Liver (tissue), 9 donors: ENCODE measurements around the gene SNF8. TPM values are rescaled to one million over a fixed set of nuclear protein-coding genes. Genes with fewer than 3 reads are reported as not detected.

ENCODE experiments used
- DNase-seq: peaks from one replicate; pipeline ENCODE4 v3.0.0-alpha.2; 2017; ENCODE audit warnings: low spot score
- H3K27ac ChIP-seq, 2 donors: one replicate each; pipeline ENCODE4 v1.7.0; 2013; ENCODE audit warnings: inconsistent platforms in 2 of 2, low read length in 2 of 2, control low read depth in 1 of 2, low read depth in 1 of 2, mild to moderate bottlenecking in 1 of 2
- H3K27me3 ChIP-seq, 4 donors: one replicate each; pipeline versions ENCODE4 v1.6.1 to v1.7.0; 2013; ENCODE audit warnings: low read length in 3 of 4, inconsistent platforms in 1 of 4, mild to moderate bottlenecking in 1 of 4, moderate library complexity in 1 of 4; ENCODE audit not compliant: control insufficient read depth in 4 of 4, insufficient read depth in 4 of 4
- H3K36me3 ChIP-seq, 4 donors: one replicate each; pipeline versions ENCODE4 v1.6.1 to v1.7.0; 2013; ENCODE audit warnings: low read length in 3 of 4, mild to moderate bottlenecking in 3 of 4, low read depth in 1 of 4, moderate library complexity in 1 of 4; ENCODE audit not compliant: control insufficient read depth in 4 of 4, insufficient read depth in 3 of 4
- H3K4me1 ChIP-seq, 4 donors: one replicate each; pipeline versions ENCODE4 v1.6.1 to v1.7.0; 2013; ENCODE audit warnings: low read length in 3 of 4, mild to moderate bottlenecking in 3 of 4, moderate library complexity in 1 of 4; ENCODE audit not compliant: control insufficient read depth in 4 of 4, insufficient read depth in 4 of 4
- H3K4me3 ChIP-seq, 3 donors: one replicate each; pipeline versions ENCODE4 v1.6.1 to v1.7.0; 2013; ENCODE audit warnings: low read length in 3 of 3, control low read depth in 1 of 3, low read depth in 1 of 3, mild to moderate bottlenecking in 1 of 3
- H3K9ac ChIP-seq, 2 donors: one replicate each; pipeline ENCODE4 v1.7.0; 2013; ENCODE audit warnings: low read length in 2 of 2, mild to moderate bottlenecking in 2 of 2, moderate library complexity in 2 of 2, control low read depth in 1 of 2, low read depth in 1 of 2
- H3K9me3 ChIP-seq, 4 donors: one replicate each; pipeline versions ENCODE4 v1.6.1 to v1.7.0; 2013; ENCODE audit warnings: low read length in 3 of 4; ENCODE audit not compliant: control insufficient read depth in 4 of 4
- EGR1 ChIP-seq, 2 donors: IDR thresholded peaks; 2 replicates each; pipeline ENCODE4 v1.6.1; 2016 to 2018; ENCODE audit warnings: antibody characterized with exemption in 2 of 2, low read depth in 2 of 2
- GABPA ChIP-seq, 2 donors: IDR thresholded peaks in 1 of 2; conservative IDR thresholded peaks in 1 of 2; 2 replicates each; pipeline ENCODE4 v1.6.1; 2016; ENCODE audit warnings: antibody characterized with exemption in 2 of 2, mild to moderate bottlenecking in 1 of 2, moderate library complexity in 1 of 2
- HNF4A ChIP-seq, 2 donors: conservative IDR thresholded peaks; 2 replicates each; pipeline ENCODE4 v1.6.1; 2016; ENCODE audit warnings: antibody characterized with exemption in 2 of 2, mild to moderate bottlenecking in 2 of 2
- HNF4G ChIP-seq: IDR thresholded peaks from 2 replicates; pipeline ENCODE4 v1.6.1; 2016; ENCODE audit warnings: antibody characterized with exemption
- JUND ChIP-seq, 2 donors: IDR thresholded peaks; 2 replicates each; pipeline ENCODE4 v1.6.1; 2016; ENCODE audit warnings: antibody characterized with exemption in 2 of 2
- NR2F2 ChIP-seq: IDR thresholded peaks from 2 replicates; pipeline ENCODE4 v1.6.1; 2016; ENCODE audit warnings: antibody characterized with exemption
- RAD21 ChIP-seq, 2 donors: IDR thresholded peaks; 2 replicates each; pipeline ENCODE4 v1.6.1; 2016; ENCODE audit warnings: antibody characterized with exemption in 2 of 2, mild to moderate bottlenecking in 2 of 2
- RXRA ChIP-seq, 2 donors: IDR thresholded peaks; 2 replicates each; pipeline ENCODE4 v1.6.1; 2017 to 2018; ENCODE audit warnings: antibody characterized with exemption in 2 of 2, mild to moderate bottlenecking in 1 of 2
- SP1 ChIP-seq: IDR thresholded peaks from 2 replicates; pipeline ENCODE4 v1.6.1; 2018; ENCODE audit warnings: antibody characterized with exemption, mild to moderate bottlenecking
- TAF1 ChIP-seq: conservative IDR thresholded peaks from 2 replicates; pipeline ENCODE4 v1.6.1; 2016; ENCODE audit warnings: antibody characterized with exemption, mild to moderate bottlenecking
- YY1 ChIP-seq: IDR thresholded peaks from 2 replicates; pipeline ENCODE4 v1.6.1; 2016; ENCODE audit warnings: antibody characterized with exemption, mild to moderate bottlenecking
- WGBS: extraction: QIAGEN DNeasy Blood & Tissue Kit; methylation state at CpG from one replicate; pipeline ENCODE4 v1.1.7; 2013; 5-methylcytosine and 5-hydroxymethylcytosine counted together
- polyA plus RNA-seq, 2 donors: library from polyadenylated mRNA; stranded (reverse) in 1 of 2; unstranded in 1 of 2; fragments of 200-250 nt in 1 of 2; fragments of >200 nt in 1 of 2; fragmentation: Nextera tagmentation in 1 of 2; extraction: Ambion mirVana in 1 of 2; gene quantifications; one replicate each; pipeline versions ENCODE4 v1.2.1 to v1.2.3, GENCODE V29; 2013 to 2015
- total RNA-seq, 2 donors: library from RNA; depleted of rRNA; stranded (reverse); fragments of >200 nt; gene quantifications; one replicate each; pipeline ENCODE4 v1.2.3, GENCODE V29; 2014
- TF ChIP-seq, protein P1 (sequence below): IDR thresholded peaks from 2 replicates; pipeline ENCODE4 v1.6.1; 2016; ENCODE audit warnings: antibody characterized with exemption, mild to moderate bottlenecking
- TF ChIP-seq, protein P2 (sequence below): IDR thresholded peaks from 2 replicates; pipeline ENCODE4 v1.6.1; 2016; ENCODE audit warnings: antibody characterized with exemption
- TF ChIP-seq, protein P3 (sequence below): IDR thresholded peaks from 2 replicates; pipeline ENCODE4 v1.6.1; 2016; ENCODE audit warnings: antibody characterized with exemption
- TF ChIP-seq, protein P4 (sequence below): fragments of 150-350 bp; IDR thresholded peaks from 2 replicates; pipeline ENCODE4 v1.5.1; 2017; ENCODE audit warnings: improper control_type of control experiment, low read depth, low read length; ENCODE audit not compliant: missing input control
- donor health status: healthy.
- donor health status: healthy.
- donor health status: healthy.
- donor health status: healthy.
- donor health status: healthy.

Gene SNF8, protein sequence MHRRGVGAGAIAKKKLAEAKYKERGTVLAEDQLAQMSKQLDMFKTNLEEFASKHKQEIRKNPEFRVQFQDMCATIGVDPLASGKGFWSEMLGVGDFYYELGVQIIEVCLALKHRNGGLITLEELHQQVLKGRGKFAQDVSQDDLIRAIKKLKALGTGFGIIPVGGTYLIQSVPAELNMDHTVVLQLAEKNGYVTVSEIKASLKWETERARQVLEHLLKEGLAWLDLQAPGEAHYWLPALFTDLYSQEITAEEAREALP
- total RNA-seq (10 to 100 TPM; 40.5 to 54.7 TPM), polyA plus RNA-seq (10 to 100 TPM; 66.8 to 78.2 TPM)

DNA sequence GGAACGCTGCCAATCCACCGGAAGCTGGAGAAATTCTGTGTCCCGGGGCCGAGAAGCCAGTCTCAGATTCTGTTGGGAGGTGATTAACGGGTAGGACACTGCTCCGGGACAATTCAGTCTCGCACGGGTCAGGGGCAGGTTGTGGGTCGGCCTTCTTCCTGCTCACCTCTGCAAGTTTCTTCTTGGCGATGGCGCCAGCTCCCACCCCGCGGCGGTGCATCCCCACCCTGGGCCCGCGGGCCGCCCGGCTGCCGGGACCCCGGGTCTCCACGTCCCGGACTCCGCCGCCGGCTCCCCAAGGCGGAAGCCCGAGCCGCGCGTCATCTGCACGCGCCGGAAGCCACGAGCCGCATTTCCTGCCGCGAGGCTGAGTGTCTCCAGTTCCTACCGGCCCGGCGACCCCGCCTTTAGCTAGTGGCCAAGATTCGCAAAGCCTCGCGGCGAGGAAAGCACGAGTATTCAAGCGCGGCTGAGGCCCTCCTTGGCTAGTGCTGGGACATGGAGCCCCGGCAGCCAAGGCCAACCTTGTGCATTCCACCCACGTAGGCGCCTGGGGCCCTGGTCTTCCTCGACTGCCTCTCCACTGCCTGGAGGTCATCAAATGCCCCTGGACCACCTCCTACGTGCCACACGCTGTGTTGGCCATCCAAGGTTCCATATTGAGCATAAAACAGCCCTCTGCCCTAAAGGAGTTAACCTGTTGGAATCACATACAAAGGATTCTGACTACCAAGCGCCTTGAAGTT is at the start of gene SNF8:
TSS of gene SNF8 (minus strand) at position 328 of the 746 bp plus-strand sequence. CDS start at position 220, 108 bp downstream.
- Histone ChIP-seq H3K9me3 (no peaks in the 10 kb centered on the region), H3K27me3 (peaks cover 0 to 3% (median 0%) of the 10 kb centered on the region in 4 donors), H3K9ac (peak within 1 kb of the TSS; percentile 66 to 96), H3K36me3 (peaks cover 2 to 10% (median 7%) of the 10 kb centered on the region in 4 donors), H3K27ac (peak within 1 kb of the TSS; percentile 77 to 79), H3K4me1 (peaks cover 4 to 14% (median 11%) of the 10 kb centered on the region in 4 donors), H3K4me3 (peak within 1 kb of the TSS; percentile 77 to 90 (median 78))
- TF ChIP-seq EGR1 (IDR thresholded peaks at IDR 0.05; ENCODE audit: low read depth in 2 of 2) (peak; percentile 34 to 67), GABPA (IDR thresholded peaks at IDR 0.05 in 1 of 2, conservative IDR thresholded peaks at IDR 0.05 in 1 of 2) (peak; percentile 83 to 95), HNF4A (conservative IDR thresholded peaks at IDR 0.05) (peak in 1 of 2 donors; percentile 16), TAF1 (peak; percentile 52), RXRA (IDR thresholded peaks at IDR 0.05) (peak in 1 of 2 donors; percentile 20), NR2F2 (no peak)
- TF ChIP-seq, protein P1, sequence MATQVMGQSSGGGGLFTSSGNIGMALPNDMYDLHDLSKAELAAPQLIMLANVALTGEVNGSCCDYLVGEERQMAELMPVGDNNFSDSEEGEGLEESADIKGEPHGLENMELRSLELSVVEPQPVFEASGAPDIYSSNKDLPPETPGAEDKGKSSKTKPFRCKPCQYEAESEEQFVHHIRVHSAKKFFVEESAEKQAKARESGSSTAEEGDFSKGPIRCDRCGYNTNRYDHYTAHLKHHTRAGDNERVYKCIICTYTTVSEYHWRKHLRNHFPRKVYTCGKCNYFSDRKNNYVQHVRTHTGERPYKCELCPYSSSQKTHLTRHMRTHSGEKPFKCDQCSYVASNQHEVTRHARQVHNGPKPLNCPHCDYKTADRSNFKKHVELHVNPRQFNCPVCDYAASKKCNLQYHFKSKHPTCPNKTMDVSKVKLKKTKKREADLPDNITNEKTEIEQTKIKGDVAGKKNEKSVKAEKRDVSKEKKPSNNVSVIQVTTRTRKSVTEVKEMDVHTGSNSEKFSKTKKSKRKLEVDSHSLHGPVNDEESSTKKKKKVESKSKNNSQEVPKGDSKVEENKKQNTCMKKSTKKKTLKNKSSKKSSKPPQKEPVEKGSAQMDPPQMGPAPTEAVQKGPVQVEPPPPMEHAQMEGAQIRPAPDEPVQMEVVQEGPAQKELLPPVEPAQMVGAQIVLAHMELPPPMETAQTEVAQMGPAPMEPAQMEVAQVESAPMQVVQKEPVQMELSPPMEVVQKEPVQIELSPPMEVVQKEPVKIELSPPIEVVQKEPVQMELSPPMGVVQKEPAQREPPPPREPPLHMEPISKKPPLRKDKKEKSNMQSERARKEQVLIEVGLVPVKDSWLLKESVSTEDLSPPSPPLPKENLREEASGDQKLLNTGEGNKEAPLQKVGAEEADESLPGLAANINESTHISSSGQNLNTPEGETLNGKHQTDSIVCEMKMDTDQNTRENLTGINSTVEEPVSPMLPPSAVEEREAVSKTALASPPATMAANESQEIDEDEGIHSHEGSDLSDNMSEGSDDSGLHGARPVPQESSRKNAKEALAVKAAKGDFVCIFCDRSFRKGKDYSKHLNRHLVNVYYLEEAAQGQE = no peak
- TF ChIP-seq, protein P2, sequence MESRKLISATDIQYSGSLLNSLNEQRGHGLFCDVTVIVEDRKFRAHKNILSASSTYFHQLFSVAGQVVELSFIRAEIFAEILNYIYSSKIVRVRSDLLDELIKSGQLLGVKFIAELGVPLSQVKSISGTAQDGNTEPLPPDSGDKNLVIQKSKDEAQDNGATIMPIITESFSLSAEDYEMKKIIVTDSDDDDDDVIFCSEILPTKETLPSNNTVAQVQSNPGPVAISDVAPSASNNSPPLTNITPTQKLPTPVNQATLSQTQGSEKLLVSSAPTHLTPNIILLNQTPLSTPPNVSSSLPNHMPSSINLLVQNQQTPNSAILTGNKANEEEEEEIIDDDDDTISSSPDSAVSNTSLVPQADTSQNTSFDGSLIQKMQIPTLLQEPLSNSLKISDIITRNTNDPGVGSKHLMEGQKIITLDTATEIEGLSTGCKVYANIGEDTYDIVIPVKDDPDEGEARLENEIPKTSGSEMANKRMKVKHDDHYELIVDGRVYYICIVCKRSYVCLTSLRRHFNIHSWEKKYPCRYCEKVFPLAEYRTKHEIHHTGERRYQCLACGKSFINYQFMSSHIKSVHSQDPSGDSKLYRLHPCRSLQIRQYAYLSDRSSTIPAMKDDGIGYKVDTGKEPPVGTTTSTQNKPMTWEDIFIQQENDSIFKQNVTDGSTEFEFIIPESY = no peak
- TF ChIP-seq, protein P3, sequence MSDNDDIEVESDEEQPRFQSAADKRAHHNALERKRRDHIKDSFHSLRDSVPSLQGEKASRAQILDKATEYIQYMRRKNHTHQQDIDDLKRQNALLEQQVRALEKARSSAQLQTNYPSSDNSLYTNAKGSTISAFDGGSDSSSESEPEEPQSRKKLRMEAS = peak; percentile 57
- peak; percentile 92 for DNase-seq
- WGBS = 3% methylated on average over 55 of the region's 55 CpGs

DNA sequence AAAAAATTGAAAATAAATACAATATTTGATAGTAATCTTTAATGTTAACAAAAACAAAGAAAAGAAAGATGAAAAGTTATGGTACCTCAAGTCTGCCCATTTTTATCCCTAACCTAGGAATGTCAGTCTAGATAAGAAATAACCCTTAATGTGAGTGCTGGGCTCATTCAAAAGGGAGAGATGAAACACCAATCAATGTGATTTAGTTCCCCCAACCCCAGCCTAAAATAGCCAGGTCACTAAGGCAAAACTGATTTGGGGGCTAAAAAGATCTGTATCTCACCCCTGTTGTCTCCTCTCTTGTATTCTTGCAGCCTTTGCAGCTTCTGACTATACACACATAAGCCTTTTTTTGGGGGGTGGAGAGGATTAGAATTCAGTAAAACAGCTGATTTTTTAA is 49.3 kb upstream of the SNF8 start:
- no peaks in the 10 kb centered on the region for H3K36me3 ChIP-seq
- H3K27me3 ChIP-seq = peaks cover 3 to 25% (median 13%) of the 10 kb centered on the region in 4 donors
- peaks cover 0 to 3% (median 0%) of the 10 kb centered on the region in 4 donors for H3K9me3 ChIP-seq
- no peak for DNase-seq
- H3K4me3 ChIP-seq = no peak overlapping the region
- peaks cover 0 to 13% (median 6%) of the 10 kb centered on the region in 4 donors for H3K4me1 ChIP-seq
- no peak overlapping the region for H3K27ac ChIP-seq
- H3K9ac ChIP-seq = no peak overlapping the region
- TF ChIP-seq RAD21 (IDR thresholded peaks at IDR 0.05) (no peak), RXRA (IDR thresholded peaks at IDR 0.05) (no peak), SP1 (no peak), YY1 (no peak), HNF4A (conservative IDR thresholded peaks at IDR 0.05) (no peak), EGR1 (IDR thresholded peaks at IDR 0.05; ENCODE audit: low read depth in 2 of 2) (no peak), NR2F2 (no peak), HNF4G (no peak), JUND (IDR thresholded peaks at IDR 0.05) (no peak)
- TF ChIP-seq, protein P3 = no peak
- TF ChIP-seq, protein P4, sequence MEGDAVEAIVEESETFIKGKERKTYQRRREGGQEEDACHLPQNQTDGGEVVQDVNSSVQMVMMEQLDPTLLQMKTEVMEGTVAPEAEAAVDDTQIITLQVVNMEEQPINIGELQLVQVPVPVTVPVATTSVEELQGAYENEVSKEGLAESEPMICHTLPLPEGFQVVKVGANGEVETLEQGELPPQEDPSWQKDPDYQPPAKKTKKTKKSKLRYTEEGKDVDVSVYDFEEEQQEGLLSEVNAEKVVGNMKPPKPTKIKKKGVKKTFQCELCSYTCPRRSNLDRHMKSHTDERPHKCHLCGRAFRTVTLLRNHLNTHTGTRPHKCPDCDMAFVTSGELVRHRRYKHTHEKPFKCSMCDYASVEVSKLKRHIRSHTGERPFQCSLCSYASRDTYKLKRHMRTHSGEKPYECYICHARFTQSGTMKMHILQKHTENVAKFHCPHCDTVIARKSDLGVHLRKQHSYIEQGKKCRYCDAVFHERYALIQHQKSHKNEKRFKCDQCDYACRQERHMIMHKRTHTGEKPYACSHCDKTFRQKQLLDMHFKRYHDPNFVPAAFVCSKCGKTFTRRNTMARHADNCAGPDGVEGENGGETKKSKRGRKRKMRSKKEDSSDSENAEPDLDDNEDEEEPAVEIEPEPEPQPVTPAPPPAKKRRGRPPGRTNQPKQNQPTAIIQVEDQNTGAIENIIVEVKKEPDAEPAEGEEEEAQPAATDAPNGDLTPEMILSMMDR = no peak
- TF ChIP-seq, protein P2 = no peak
